ENCODE data around the gene MAP2K1. TPM values are rescaled to one million over a fixed set of nuclear protein-coding genes. Genes with fewer than 3 reads are reported as not detected.
A peak's percentile ranks its signal among the peaks of the same experiment; 100 is the strongest.

The MAP2K1 gene
- total RNA-seq, 1 experiment from 2014 or later: 108 TPM

- Mint-ChIP-seq H3K9me3 (ENCODE audit: unreplicated experiment) (no peaks in the 10 kb centered on the region), H3K27me3 (ENCODE audit: insufficient read depth, unreplicated experiment) (no peaks in the 10 kb centered on the region), H3K4me3 (ENCODE audit: unreplicated experiment) (peak overlapping the region; percentile 83), H3K36me3 (ENCODE audit: insufficient read depth, unreplicated experiment) (peaks cover 59% of the 10 kb centered on the region), H3K27ac (ENCODE audit: low read depth, unreplicated experiment) (peak overlapping the region; percentile 94), H3K4me1 (ENCODE audit: insufficient read depth, unreplicated experiment) (peaks cover 10% of the 10 kb centered on the region)
- DNase-seq (ENCODE audit: unreplicated experiment): no peak
- POLR2A ChIA-PET: interaction anchor here (0.6 to 3.7 kb wide), 30 partner anchors 10 to 1199 kb away, joined by 3 to 90 read pairs (median 4); partner anchors contain the start of genes DIS3L, INTS14, MAP2K1 and MAP2K5
- TF ChIP-seq CTCF (IDR thresholded peaks at IDR 0.05; ENCODE audit: unreplicated experiment): no peak
- intact Hi-C loops (cut with micrococcal nuclease): loop anchor here (2.0 kb wide), 1 partner anchor 63 kb away; no protein-coding TSS in a partner anchor
- CTCF ChIA-PET: interaction anchor here (1.7 kb wide), 1 partner anchor 116 kb away, joined by 4 read pairs; no protein-coding TSS in a partner anchor
- BruUV-seq (replicated peaks): TSS peak; percentile 66
These were observed 117.3 kb downstream of the MAP2K1 start for GRCh38 chr15:66503780-66504562.

- BruUV-seq (replicated peaks): no TSS peak
- peak within 1 kb of the TSS; percentile 94 for H3K27ac Mint-ChIP-seq (ENCODE audit: low read depth, unreplicated experiment)
- TF ChIP-seq CTCF (IDR thresholded peaks at IDR 0.05; ENCODE audit: unreplicated experiment): no peak
- intact Hi-C loops (cut with micrococcal nuclease): loop anchor here (2.0 kb wide), 1 partner anchor 62 kb away; no protein-coding TSS in a partner anchor
- peak within 1 kb of the TSS; percentile 83 for H3K4me3 Mint-ChIP-seq (ENCODE audit: unreplicated experiment)
- no peaks in the 10 kb centered on the region for H3K27me3 Mint-ChIP-seq (ENCODE audit: insufficient read depth, unreplicated experiment)
- POLR2A ChIA-PET: interaction anchor here (0.6 to 3.7 kb wide), 61 partner anchors 8 to 1226 kb away, joined by 3 to 90 read pairs (median 4); partner anchors contain the start of genes DIS3L, LCTL, MAP2K1 and MAP2K5
- no peaks in the 10 kb centered on the region for H3K9me3 Mint-ChIP-seq (ENCODE audit: unreplicated experiment)
- peaks cover 51% of the 10 kb centered on the region for H3K36me3 Mint-ChIP-seq (ENCODE audit: insufficient read depth, unreplicated experiment)
- CTCF ChIA-PET: no interaction called here
- peak; percentile 83 for DNase-seq (ENCODE audit: unreplicated experiment)
- H3K4me1 Mint-ChIP-seq (ENCODE audit: insufficient read depth, unreplicated experiment): peaks cover 10% of the 10 kb centered on the region
These were observed 118.1 kb downstream of the MAP2K1 start, which contains the start of the genes RPL4 and ZWILCH for GRCh38 chr15:66504563-66505429. RPL4 (minus strand) TSS chr15:66504855; CDS start chr15:66504790, 65 bp downstream. ZWILCH (plus strand) TSS chr15:66505326; CDS start chr15:66505339, 13 bp downstream.

- POLR2A ChIA-PET: interaction anchor here (0.6 to 3.7 kb wide), 46 partner anchors 9 to 1227 kb away, joined by 3 to 90 read pairs (median 3); partner anchors contain the start of genes LCTL, MAP2K1 and MAP2K5
- H3K9me3 Mint-ChIP-seq (ENCODE audit: unreplicated experiment): no peaks in the 10 kb centered on the region
- BruUV-seq (replicated peaks): TSS peak; percentile 77
- peaks cover 45% of the 10 kb centered on the region for H3K36me3 Mint-ChIP-seq (ENCODE audit: insufficient read depth, unreplicated experiment)
- no peaks in the 10 kb centered on the region for H3K27me3 Mint-ChIP-seq (ENCODE audit: insufficient read depth, unreplicated experiment)
- intact Hi-C loops (cut with micrococcal nuclease): loop anchor here (2.0 kb wide), 1 partner anchor 61 kb away; no protein-coding TSS in a partner anchor
- TF ChIP-seq CTCF (IDR thresholded peaks at IDR 0.05; ENCODE audit: unreplicated experiment): no peak
- H3K4me1 Mint-ChIP-seq (ENCODE audit: insufficient read depth, unreplicated experiment): peaks cover 10% of the 10 kb centered on the region
- CTCF ChIA-PET: no interaction called here
- H3K27ac Mint-ChIP-seq (ENCODE audit: low read depth, unreplicated experiment): peak overlapping the region; percentile 94
- H3K4me3 Mint-ChIP-seq (ENCODE audit: unreplicated experiment): peak overlapping the region; percentile 83
- no peak for DNase-seq (ENCODE audit: unreplicated experiment)
These were observed 118.7 kb downstream of the MAP2K1 start for GRCh38 chr15:66505430-66505811.

All from MCF 10A (cell line).